ENCODE results near the gene GLRX3.
"Not testable (repeated sequence)": the region's sequence is repeated elsewhere in the genome, so short reads cannot be mapped to it uniquely, and the experiment has no call there.

Gene GLRX3

DNA sequence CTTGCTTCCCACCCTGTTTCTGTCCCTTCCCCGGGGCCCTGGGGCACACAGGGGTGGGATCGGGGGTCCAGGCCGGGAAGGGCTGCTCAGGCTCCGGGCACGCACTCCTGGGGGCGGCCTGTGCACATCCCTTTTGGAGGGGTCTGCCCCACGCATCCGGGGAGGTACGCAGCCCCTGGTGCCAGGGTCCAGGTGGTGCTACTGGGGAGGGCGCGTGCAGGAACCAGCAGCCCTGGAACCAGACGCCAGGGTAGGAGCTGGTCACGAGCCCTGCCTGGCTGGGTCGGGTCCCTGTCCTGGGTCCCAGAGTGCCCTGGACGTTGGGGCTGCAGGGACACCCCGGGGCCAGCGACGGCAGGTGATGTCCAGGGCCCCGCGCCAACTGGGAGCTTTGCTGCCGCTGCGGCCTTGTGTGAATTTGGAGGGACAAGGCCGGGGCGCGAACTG lies 53.4 kb downstream of the GLRX3 start:
- DNase-seq (ENCODE audit: low spot score), result no peak

DNA sequence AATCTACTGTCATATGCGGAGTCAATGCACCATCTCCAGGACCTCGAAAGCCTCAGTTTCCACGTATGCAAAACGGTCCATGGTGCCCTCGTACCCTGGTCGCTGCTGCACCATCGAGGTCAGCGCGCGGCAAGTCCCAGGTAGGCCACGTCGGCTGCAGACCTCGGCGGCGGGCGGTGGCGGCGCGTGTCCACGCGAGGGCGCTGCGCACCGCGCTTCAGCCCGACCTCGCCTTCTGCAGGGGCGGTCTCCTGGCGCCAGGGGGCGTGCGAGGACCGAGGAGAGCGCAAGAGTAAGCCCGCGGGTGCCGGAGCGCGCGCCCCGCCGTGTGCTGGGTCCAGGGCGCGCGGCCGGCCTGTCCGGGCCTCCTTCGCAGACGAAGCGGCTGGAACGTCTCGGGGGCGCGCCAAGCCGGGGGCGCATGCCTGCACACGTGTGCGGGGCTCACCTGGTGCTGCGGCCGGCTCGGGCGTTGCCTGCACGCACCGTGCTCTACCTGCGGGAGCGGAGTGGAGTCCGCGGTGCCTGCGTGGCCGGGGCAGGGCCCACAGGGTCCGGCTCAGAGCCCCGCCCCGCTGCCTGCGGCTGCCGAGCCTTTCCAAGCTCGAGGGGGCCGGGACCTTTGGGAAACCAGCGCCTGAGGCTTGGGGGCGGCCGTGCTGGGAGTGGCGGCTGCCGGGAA lies 54.0 kb downstream of the GLRX3 start:
- peak; percentile 48 for DNase-seq (ENCODE audit: low spot score)

DNA sequence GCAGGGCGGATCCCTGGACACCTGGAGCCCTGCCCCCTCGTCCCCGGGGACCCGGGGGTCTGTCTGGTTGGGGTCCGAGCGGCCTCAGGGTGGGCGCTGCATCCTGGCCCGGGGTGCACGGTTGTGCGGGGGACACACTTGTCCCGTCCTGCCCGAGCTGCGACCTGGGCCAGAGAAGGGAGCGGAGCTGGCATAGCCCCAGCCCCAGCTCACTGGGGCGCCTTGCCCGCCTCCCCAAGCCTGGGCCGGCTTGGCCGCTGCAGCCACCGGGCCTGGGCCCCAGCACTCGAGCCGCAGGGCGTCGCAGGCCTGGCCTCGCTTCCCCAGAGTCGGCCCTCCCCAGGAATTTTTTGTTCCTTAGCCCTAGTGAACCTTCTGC lies 54.5 kb downstream of the GLRX3 start:
- DNase-seq (ENCODE audit: low spot score), result no peak

DNA sequence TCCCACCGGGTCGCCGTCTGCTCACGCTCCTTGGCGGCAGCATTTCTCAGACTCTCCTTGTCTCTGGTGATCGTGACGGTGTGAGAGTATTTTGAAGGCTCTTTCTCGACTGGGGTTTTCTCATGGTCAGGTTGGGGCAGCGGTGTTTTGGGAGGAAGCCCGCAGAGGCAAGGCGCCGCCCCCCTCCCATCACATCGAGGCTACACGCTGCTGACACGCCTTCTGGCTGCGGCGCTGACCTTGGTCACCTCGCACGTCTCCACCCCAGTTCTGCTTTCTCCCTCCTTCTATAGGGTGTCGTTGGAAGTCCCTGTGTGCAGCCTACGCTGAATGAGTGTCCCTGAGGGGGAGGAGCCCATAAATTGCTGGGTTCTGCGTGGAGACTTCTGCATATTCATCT lies 55.2 kb downstream of the GLRX3 start:
- no peak for DNase-seq (ENCODE audit: low spot score)

DNA sequence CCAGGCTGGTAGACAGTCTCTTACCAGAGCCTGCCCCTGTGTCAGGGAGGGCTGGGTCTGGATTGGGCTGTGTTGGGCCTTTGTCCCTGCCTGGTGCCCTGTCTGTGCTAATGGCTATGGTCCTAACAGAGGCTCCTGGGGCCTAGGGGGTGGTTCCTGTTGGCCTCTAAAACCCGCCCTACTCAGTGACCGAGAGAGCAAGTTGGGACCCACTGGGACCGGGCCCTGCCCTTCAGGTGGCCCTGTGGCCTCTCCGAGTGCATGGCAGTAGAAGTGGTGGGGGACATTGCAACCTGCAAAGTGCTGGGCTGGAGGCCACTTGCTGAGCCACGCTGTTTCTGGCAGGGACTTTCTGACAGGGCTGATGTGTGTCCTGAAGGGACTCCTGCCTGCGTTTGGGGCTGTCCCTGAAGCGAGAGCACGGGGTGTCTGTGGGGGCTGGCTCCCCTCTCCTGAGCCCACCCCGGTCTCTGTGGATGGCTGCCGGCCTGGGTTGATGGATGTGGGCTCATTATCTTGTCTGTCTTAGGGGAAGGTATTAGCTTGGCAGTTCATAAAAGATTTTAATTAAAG lies 56.2 kb downstream of the GLRX3 start:
- DNase-seq (ENCODE audit: low spot score), result no peak

DNA sequence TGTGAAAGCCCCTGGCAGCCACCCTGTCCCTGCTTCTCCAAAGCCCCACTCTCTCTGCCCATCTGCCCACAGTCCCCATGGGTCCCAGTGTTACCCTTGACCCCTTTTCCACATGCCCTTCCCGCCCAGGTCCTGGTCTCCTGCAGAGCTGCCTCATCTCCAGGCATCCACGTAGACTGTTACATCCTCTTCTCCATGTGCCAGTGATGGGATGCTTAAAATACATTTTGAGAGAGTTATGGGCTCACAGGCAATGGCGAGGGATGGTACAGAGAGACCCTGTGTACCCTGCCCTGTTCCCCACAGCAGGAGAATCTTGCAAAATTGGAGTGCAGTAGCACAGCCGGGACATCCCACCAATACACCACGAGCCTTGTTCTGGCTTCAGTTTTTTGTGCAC lies 56.8 kb downstream of the GLRX3 start:
- no peak for DNase-seq (ENCODE audit: low spot score)

DNA sequence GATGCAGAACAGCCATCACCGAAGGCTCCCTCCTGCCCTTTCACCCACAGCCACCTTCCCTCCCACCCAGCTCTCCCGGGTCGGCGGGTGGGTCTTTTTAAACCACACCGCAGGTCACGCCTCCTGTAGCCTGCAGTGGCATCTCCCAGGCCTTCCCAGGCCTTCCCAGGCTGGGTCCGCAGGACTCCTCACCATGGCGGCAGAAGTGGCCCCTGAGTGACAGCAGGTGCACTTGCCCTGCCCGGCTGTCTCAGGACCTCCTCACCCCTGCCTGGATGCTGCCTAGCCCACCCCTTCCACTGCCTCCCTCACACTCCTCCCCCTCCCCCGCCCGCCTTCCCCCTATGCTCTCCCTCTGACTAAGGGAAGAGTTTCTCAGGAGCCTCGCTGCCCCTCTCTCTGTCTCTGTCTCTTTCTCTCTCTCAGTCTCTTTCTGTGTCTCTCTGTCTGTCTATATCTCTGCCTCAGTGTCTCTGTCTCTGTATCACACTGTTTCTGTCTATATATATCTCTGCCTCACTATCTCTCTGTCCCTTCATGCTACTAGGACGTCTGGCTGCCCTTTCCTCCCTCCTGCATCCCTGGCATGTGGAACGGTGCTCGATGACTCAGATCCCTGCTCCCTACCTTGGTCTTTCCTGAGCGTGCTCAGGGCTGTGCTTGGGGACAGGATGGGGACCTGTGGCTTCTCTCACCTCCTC lies 57.5 kb downstream of the GLRX3 start:
- DNase-seq (ENCODE audit: low spot score), result no peak

DNA sequence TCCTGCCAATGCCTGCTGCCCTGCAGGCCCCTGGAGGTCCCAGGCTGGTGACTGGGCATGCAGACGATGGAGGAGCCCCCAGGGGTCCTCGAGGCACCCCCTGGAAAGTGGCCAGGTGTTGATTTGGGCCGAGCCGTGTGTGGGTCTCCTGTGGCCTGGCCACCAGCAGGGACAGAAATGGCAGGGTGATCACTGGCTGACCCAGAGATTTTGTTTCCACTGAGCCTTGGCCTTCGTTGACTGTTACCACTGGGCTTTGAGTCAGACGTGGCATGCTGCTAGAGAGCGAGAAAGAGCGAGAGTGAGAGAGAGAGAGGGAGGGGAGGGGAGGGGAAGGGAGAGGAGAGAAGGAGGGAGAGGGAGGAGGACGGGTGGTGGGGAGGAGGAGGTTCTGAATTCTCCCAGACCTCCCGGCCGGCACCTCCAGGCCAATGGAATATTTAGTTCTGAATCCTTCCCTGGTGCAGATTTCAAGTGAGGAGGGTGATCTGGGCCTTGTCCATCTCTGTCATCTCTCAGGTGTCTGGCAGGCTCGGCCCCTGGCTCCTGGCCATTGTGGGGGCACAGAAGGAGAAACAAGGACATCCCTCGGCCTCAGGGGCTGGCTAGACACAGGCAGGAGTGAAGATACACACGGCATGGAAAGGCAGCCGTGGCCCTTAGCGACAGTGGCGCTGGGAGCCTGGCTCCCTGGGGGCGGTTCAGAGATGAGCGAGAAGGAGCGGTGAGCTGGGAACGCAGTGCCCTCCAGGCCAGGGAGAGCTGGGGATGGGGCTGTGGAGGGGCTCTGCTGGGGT lies 58.2 kb downstream of the GLRX3 start:
- no peak for DNase-seq (ENCODE audit: low spot score)

DNA sequence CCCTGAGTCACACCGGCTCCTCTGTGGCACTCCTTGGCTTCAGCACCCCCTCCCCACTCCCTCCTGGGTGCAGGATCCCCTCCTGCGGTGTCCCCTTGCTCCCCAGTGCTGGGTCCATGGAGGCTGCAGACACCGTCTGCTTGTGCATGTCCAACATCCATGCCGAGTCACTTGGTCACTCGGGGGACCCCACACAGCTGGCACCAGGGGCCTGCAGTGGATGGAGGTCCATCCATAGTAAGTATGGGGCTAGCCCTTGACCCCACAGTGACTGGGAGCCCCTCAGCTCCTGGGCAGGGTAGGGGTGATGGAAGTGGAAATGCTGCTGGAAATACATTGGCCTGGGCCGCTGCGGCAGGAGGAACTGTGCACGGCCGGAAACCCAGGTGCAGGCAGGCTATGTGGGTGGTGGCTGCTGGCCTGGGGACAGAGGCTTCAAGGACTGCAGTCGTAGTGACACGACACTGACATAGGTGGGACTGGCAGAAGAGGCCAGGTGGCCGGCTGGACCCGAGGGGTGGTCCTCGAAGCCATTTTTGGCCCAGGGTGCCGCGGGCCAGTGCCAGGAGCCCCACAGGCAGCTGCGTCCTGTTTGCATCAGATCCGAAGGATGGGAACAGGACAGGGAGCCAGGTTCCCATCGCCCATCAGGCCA lies 58.9 kb downstream of the GLRX3 start:
- no peak for DNase-seq (ENCODE audit: low spot score)

DNA sequence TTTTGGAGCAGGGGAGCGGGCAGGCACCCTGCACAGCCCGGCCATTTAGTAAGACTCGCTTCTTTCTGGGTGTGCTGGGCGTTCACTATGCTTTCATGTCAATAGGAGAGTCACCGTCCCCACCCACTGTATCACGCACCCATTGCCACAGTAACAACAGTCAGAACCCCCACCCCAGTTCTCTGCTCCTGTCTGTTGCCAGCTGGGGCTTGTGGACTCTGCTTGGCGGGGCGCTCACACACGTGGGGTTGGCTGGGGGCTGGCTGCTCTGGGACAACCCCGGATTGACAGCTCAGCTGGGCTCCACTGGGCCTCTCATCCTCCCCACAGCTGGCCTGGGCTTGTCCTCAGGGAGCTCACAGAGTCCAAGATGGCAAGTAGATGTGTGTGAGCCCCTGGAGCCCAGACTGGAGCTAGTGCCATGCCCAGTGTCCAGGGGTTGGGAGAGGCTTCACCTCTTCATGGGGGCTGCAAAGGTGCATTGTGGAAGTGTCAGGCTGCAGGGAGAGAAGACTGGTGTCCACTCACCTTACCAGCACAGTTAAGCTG lies 59.6 kb downstream of the GLRX3 start:
- no peak for DNase-seq (ENCODE audit: low spot score)

DNA sequence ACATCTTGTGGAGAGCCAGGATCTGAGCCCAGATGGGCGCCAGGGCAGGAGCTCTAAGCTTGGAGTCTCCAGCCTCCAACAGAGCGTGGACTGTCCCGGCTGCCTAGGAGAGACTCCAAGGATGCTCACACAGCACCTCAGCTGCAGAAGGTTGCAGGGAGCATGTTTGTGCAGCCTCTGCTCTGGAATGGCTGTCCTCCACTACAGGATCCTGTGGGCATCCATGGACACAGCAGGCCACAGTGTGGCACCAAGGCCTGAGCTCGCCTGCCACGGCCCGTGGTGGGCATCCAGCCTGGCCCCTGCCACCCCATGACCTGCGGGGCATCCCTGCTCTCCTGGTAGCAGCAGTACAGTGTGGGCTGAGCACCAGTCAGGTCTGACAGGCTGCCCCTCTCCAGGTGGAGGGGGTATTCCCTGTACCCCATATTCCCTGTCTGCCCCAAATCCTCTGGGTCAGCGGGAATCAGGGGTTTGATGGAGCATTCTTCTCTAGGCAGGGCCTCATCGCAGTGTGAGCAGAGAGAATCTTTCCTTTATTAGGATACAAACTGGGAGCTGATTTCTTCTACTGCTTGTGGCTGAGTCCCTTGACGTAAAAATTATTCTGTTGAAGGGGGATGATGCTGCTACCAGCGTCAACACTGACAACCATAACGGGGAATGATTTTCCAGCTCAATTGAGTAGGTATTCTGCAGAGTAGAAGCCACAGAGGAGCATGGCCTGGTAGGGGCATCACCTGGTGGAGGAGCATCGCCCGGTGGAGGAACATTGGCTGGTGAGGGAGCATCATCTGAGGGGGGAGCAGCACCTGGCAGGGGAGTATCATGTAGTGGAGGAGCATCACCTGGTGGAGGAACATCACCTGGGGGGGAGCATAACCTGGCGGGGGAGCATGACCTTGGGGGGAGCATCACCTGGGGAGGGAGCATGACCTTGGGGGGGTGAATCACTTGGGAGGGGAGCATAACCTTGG lies 60.6 kb downstream of the GLRX3 start:
- no peak for DNase-seq (ENCODE audit: low spot score)

DNA sequence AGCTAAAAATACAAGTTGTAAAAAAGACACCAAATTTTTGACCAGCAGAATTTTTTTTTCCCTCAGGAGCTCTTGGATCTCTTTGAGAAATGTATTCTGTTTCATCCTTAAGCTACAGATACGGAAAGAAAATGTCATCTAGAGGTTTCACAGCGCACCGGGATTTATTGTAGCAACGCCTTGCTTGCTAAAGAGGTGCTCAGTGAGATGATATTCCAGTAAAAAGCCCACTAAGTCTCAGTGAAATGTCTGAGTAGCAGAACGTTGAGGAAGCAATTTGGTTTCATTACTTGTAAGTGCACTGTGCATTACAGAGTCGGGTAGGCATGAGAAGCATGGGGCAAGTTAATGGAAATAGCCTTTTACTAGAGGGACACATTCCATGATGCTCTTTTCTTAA lies 62.5 kb downstream of the GLRX3 start:
- no peak for DNase-seq (ENCODE audit: low spot score)

DNA sequence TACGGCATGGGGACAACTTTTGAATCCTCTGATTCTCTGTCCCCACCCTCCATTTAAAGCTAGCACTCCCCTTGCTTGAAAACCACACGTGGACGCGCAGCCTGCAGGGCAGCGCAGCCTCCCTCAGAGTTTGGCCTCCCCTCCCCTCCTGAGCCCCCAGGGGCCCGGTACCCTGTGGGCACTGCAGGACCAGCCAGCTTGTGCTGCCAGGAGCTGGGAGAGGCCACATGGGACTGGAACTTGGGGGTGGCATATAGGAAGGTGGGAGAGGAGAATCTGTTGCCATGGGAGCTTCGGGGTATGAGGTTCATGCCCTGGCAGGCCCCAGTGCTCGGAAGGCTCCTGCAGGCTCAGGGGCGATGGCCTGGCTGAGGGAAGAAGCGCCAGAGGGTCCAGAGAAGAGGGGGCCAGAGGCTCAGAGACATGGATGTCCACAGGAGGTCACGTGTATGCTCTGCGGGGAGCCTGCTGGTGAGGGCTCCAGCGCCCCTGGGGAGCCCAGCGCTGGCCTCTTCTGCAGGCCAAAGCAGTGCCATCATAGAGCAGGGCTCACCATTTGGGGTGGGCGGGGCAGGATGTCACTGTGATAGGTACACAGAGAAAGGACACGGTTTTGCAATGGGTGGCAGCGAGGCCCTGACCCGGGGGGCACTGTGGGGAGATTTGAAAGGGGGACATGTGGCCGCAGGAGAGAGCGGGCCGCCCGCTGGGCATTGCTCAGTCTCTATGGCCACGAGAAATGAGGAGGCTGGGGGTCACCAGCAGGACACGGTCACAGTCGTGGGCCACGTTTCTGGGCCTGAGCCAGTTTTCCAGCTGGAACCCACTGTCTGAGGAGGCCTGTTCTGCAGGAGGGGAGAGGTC lies 64.2 kb downstream of the GLRX3 start:
- DNase-seq (ENCODE audit: low spot score), result no peak

DNA sequence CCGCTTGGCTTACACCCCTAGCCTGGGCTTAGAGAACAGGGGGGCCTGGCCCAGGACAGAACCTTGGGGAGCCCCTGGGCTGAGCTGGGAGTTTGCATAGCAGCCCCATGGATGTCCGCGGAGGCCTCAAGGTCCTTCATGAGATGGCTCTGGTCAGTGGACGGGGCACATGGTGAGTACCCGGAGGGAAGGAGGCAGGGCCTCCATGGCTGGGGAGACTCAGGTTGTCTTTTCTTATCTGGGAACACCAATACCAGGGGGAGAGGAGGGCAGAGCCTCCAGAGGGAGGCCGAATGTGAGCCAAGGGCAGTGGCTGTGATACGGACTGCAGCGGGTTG lies 64.8 kb downstream of the GLRX3 start:
- DNase-seq (ENCODE audit: low spot score), result no peak

DNA sequence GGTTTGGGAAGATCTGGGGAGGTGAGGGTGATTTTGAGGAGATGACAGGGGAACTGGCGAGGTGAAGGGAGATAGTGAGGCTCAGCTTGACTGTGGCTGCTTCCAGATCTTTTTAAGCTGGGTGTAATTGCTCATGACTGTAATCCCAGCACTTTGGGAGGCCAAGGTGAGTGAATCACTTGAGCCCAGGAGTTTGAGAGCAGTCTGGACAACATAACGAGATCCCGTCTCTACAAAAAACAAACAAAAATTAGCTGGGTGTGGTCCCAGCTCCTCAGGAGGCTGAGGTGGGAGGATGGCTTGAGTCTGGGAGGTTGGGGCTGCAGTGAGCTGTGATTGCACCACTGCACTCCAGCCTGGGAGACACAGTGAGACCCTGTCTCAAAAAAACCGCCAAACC lies 66.0 kb downstream of the GLRX3 start:
- DNase-seq (ENCODE audit: low spot score), result not testable (repeated sequence)

DNA sequence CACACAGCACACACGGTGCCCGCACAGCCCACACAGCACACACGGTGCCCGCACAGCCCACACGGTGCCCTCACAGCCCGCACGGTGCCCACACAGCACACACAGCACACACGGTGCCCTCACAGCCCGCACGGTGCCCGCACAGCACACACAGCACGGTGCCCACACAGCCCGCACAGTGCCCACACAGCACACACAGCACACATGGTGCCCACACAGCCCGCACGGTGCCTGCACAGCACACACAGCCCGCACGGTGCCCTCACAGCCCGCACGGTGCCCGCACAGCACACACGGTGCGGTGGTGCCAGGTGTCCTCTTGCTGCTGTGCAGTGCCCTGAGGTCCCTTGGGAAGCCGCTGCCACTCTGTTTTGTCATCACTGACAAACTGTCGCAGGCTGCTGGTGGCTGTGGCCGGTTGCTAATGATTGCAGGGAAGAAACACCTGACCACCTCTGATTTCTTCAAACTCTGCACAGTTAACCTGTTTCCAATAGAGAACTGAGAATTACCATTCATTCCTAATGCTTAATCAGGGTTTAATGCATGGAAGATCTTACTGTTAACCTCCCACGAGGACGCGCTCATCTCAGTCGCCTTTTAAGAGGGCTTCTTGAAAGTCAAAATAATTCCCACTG lies 66.9 kb downstream of the GLRX3 start:
- no peak for DNase-seq (ENCODE audit: low spot score)

DNA sequence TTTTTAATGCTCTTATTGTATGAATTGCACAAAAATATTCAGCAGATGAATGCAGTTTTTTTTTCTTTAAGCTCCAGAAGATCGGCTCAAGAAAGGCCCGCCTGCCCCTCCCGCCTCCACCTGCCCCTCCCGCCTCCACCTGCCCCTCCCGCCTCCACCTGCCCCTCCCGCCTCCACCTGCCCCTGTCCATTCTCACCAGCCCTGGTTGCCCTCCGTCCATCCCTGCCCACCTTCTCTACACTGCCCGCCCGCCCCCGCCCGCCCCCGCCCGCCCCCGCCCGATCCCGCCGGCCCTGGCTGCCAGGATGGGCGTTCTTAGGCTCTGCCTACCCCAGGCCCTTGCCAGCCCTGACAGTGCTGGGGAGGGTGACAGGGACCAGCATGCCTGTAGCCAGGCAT lies 67.4 kb downstream of the GLRX3 start:
- no peak for DNase-seq (ENCODE audit: low spot score)

DNA sequence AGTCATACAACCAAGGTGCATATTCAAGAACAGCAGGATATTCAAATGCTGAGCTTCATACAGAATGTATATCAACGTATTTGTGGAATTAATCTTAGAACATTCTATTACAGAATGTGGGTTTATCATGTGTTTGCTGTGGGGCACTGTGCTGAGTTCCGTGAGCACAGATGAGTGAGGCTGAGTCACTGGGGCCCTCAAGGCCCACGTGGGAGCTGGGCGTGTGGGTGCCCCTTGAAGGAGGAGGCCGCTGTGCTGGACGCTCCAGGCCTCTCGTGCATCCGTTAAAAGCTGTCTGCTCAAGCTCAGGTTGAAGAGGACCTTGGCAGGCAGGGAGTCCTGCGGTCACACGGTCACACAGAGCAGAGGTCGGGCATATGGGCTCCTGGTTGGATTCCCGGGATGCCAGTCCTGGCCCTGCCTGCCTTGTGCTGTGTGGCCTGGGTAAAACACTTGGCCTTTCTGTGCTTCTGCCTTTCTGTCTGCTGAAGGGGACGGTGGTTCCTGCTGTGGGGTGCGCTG lies 70.1 kb downstream of the GLRX3 start:
- no peak for DNase-seq (ENCODE audit: low spot score)

DNA sequence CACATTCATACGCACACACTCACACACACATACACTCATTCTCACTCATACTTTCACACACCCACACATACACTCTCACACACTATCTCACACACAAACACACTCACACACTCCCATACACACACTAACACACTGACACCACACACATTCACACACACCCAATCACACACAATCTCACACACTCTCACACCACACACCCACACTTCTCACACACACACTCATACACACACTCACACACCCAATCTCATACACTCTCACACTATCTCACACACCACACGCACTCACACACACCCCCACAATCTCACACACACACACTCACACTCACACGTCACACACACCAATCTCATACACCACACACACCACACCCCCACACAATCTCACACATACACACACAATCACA lies 71.0 kb downstream of the GLRX3 start:
- no peak for DNase-seq (ENCODE audit: low spot score)

Measured in COLO829 (cell line).